BE2C (cell line): ENCODE measurements around the gene LRFN4.

Experiments used
- DNase-seq: peaks from one replicate; pipeline ENCODE4 v3.0.0-alpha.2; 2020
- H3K27me3 ChIP-seq: fragments of 250-450 bp; sonication (Bioruptor Pico); 2 replicates; pipeline ENCODE4 v1.5.1; 2020; ENCODE audit warnings: mild to moderate bottlenecking
- H3K36me3 ChIP-seq: fragments of 250-450 bp; sonication (Bioruptor Pico); 2 replicates; pipeline ENCODE4 v1.5.1; 2020; ENCODE audit warnings: mild to moderate bottlenecking
- H3K4me1 ChIP-seq: fragments of 250-450 bp; sonication (Bioruptor Pico); 2 replicates; pipeline ENCODE4 v1.5.1; 2020
- H3K4me3 ChIP-seq: 2 replicates; pipeline ENCODE4 v1.5.1; 2011; ENCODE audit warnings: low read depth, low read length
- H3K9me3 ChIP-seq: fragments of 250-450 bp; sonication (Bioruptor Pico); 2 replicates; pipeline ENCODE4 v1.5.1; 2020
- CTCF ChIP-seq: IDR thresholded peaks from 2 replicates; pipeline ENCODE4 v1.5.1; 2012; ENCODE audit warnings: mild to moderate bottlenecking, low read depth, low read length

Gene LRFN4

GRCh38 chr11:66843776-66844495 is 12.9 kb upstream of the LRFN4 start:
- no peak for TF ChIP-seq CTCF
- H3K27me3 ChIP-seq = no peaks in the 10 kb centered on the region
- no peaks in the 10 kb centered on the region; the same call in 1 of the 2 replicates for H3K4me1 ChIP-seq
- H3K36me3 ChIP-seq = peaks cover 29% of the 10 kb centered on the region
- H3K9me3 ChIP-seq = no peaks in the 10 kb centered on the region
- no peak for DNase-seq
- H3K4me3 ChIP-seq = peak overlapping the region; percentile 82

- Histone ChIP-seq H3K4me1 (no peaks in the 10 kb centered on the region; the same call in 1 of the 2 replicates), H3K9me3 (no peaks in the 10 kb centered on the region), H3K4me3 (peak overlapping the region; percentile 82), H3K36me3 (peaks cover 36% of the 10 kb centered on the region), H3K27me3 (no peaks in the 10 kb centered on the region)
- TF ChIP-seq CTCF = no peak
- DNase-seq = no peak
Observed at GRCh38 chr11:66844496-66845142, 12.2 kb upstream of the LRFN4 start.

GRCh38 chr11:66845143-66845875 is 11.6 kb upstream of the LRFN4 start:
- no peak for DNase-seq
- H3K36me3 ChIP-seq = peaks cover 43% of the 10 kb centered on the region
- TF ChIP-seq CTCF = no peak
- H3K4me3 ChIP-seq = no peak overlapping the region
- H3K27me3 ChIP-seq = no peaks in the 10 kb centered on the region
- H3K4me1 ChIP-seq = no peaks in the 10 kb centered on the region; the same call in 1 of the 2 replicates
- no peaks in the 10 kb centered on the region for H3K9me3 ChIP-seq

GRCh38 chr11:66845876-66846212 is 11.0 kb upstream of the LRFN4 start:
- 0 out of 2 replicates have a peak, but pooled peaks have one; percentile 15 for TF ChIP-seq CTCF
- H3K36me3 ChIP-seq = peaks cover 47% of the 10 kb centered on the region

GRCh38 chr11:66846671-66847091 is 10.2 kb upstream of the LRFN4 start:
- H3K36me3 ChIP-seq = peaks cover 47% of the 10 kb centered on the region
- DNase-seq = no peak
- H3K4me1 ChIP-seq = no peaks in the 10 kb centered on the region; the same call in 1 of the 2 replicates
- H3K9me3 ChIP-seq = no peaks in the 10 kb centered on the region
- no peak overlapping the region for H3K4me3 ChIP-seq
- no peaks in the 10 kb centered on the region for H3K27me3 ChIP-seq
- TF ChIP-seq CTCF = no peak

More at GRCh38 chr11:66845876-66846212, 11.0 kb upstream of the LRFN4 start:
- Histone ChIP-seq H3K4me3 (no peak overlapping the region), H3K27me3 (no peaks in the 10 kb centered on the region), H3K4me1 (no peaks in the 10 kb centered on the region; the same call in 1 of the 2 replicates), H3K9me3 (no peaks in the 10 kb centered on the region)
- DNase-seq = peak; percentile 11
